ENCODE measurements around the gene MLYCD. TPM values are rescaled to one million over a fixed set of nuclear protein-coding genes. Genes with fewer than 3 reads are reported as not detected.

Gene MLYCD
- total RNA-seq, 1 donor from 2014 or later, result 4.7 TPM

DNA sequence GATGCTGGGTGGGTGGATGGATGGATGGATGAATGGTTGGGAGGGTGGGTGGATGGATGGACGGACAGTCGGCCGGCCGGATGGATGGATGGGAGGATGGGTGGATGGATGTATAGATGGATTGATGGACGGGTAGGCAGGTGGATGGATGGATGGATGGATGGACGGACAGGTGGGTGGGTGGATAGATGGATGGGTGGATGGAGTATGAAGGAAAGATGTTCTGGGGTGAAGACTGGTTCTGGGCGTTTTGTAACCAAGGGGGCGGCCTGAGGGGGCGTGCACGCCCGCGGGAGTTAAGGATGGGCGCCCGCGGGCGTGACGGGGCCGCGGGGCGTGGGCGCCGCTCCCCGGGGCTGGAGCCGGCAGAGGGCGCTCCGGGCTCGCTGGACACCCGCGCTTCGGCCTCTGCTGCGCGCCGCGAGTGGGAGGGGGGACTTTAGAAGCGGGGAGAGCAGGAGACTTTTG lies 69.0 kb downstream of the MLYCD start, which contains the start of gene NECAB2:
NECAB2 (plus strand) TSS at position 407 of the 468 bp plus-strand sequence. CDS start 405 bp downstream, outside the sequence.
- DNase-seq (ENCODE audit: extremely low read depth, low read depth, low spot score), result no peak

DNA sequence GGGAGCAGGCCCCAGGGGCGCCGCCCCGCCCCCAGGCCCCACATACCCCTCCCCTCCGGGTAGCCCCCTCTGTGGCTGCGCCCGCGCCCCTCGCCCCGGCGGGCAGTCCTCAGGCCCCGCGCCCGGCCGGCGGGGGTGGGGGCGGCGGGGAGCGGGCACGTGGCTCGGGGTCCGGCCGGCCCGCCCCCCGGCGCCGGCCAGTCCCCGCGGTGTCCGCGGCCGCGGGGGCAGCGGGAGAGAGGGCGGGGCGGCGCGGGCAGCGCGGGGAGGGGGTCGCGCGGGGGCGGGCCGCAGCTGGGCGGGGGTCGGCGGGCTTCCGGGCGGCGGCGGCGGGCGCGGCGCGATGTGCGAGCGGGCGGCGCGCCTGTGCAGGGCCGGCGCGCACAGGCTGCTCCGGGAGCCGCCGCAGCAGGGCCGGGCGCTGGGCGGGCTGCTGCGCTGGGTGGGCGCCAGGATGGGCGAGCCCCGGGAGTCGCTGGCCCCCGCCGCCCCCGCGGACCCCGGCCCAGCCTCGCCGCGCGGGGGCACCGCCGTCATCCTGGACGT lies 69.5 kb downstream of the MLYCD start:
- no peak for DNase-seq (ENCODE audit: extremely low read depth, low read depth, low spot score)

GRCh38 chr16:83968891-83969649 lies 70.2 kb downstream of the MLYCD start:
- DNase-seq (ENCODE audit: extremely low read depth, low read depth, low spot score), result no peak

GRCh38 chr16:83969771-83970429 lies 71.0 kb downstream of the MLYCD start:
- no peak for DNase-seq (ENCODE audit: extremely low read depth, low read depth, low spot score)

DNA sequence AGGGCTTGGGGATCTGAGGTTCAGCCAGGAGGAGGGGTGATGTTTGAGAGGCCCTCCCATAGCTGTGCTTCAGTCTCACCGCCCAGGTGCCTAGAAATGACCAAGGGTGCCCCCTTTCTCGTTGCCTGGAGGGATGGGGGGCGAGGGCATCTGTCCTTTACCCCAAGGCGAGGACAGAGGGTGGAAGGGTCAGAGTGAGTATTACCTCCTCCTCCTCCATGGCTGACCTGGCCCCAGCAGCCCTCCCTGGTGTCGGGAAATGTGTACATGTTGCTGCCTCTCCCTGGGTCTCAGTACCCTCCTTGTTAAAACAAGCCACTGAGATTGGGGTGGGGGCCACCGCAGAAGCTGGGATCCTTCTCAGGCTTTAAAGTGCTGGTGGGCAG lies 71.5 kb downstream of the MLYCD start:
- DNase-seq (ENCODE audit: extremely low read depth, low read depth, low spot score), result no peak

DNA sequence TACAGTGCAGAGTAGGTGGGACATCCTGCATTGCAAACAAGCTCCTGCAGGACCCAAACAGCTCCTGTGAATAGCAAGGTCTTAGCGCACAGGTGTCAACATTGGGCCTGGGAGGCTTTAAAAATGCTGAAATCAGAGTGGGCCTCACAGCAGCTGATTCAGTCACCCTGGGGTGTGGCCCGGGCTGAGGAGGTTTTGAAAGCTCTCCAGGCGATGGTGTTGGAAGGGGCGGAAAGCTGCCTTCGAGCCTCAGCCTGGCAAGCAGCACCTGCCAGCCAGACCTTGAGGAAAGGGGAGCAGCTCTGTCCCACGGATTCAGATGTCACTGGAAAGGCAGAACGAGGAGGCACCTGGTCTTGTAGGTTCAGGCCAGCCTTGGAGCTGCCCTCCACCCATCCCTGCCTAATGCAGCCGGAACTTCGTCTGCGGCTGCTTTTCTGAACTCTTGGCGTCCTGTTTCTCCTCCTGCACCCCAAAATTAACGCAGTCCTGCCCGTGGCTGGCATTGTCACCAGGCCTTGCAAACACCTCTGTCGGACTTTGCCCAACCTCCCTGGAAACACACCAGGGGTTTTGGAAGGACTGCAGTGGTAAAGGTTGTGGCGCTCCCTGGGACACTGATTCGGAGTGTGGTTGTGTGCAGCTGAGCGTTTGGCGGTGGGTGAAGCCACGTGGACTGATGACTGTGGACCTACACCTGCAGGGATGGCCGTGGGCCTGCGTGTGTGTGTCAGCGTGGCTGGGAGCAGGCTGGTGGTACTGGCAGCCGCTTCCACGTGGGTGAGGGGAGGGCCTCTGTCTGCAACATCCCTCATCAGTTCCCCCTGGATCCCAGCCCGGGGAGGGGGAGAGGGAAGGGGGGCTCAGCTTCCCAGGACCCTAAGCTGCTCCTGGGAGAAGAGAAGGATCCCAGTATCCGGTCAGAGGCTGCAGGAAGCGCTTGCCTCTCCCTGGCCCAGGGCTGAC lies 72.5 kb downstream of the MLYCD start:
- DNase-seq (ENCODE audit: extremely low read depth, low read depth, low spot score), result no peak

GRCh38 chr16:83972256-83973008 lies 73.5 kb downstream of the MLYCD start:
- no peak for DNase-seq (ENCODE audit: extremely low read depth, low read depth, low spot score)

GRCh38 chr16:83973077-83973476 lies 74.2 kb downstream of the MLYCD start:
- DNase-seq (ENCODE audit: extremely low read depth, low read depth, low spot score), result no peak

DNA sequence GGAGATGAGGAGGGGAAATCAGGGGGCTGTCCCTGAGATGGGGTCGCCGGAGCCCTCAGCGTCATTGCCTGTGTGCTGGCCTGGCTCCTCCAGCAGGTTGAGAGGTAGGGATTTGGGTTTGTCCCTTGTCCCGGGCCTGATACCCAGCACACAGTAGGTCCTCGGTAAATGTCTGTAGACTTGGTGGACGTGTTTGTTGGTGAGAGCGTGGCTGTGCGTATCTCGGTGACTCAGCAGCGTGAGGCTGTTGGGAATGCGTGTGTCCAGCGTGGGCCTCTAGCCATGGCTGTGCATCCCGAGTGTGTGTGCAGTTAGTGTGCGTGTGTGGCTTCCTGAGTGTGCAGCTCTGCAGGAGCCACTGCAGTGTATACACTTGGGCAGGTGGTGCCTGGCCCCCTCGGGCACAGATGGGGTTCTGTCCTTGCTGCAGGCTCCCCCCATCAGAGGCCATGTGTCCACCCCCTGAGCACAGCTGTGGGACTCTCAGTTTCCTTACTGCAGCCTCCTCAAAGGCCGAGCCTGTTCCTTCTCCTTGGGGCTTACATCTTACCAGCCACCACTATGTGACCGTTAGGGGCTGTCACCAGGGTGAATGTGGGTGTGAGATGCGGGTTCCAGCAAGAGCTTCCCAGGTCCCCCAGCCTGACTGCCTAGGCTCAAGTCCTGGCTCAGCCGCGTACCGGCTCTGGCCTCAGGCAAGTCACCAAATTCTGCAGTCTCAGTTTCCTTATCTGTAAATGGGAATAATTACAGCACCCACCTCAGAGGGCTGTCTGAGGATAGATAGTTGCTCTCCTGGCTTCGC lies 74.9 kb downstream of the MLYCD start:
- DNase-seq (ENCODE audit: extremely low read depth, low read depth, low spot score), result no peak

GRCh38 chr16:83974475-83974874 lies 75.6 kb downstream of the MLYCD start:
- no peak for DNase-seq (ENCODE audit: extremely low read depth, low read depth, low spot score)

DNA sequence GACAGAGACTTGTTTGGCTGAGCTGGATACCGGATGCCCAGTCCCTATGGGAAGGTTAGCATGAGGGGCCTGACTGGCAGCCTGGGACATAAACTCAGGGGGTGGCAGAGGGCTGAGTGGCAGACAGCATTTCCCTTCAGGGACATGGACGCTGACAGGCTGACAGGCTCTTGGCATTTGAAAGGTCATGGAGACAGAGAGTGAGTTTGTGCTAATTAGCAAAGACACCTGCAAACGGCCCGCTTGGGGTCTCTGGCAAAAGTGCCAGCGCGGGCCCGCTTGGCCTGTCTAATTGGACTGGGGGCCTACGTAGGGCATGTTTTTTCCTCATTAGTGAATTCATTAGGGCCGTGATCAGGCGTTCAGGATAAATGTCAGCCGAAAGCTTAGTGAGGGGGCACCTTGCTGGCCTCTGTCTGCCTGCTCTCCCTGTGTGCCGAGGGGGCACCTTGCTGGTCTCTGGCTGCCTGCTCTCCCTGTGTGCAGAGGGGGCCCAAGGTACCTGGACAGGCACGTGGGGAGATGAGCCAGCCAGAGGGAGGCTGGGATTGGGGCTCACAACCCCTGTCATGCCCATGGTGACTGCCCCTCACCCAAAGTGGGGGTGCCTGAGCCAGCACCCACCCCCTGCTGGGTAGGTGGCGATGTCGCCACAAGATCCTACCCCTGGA lies 76.8 kb downstream of the MLYCD start:
- DNase-seq (ENCODE audit: extremely low read depth, low read depth, low spot score), result no peak

Other genes with a start within 250 kb of the MLYCD start
- gene HSBP1, start 91.1 kb upstream of the MLYCD start, total RNA-seq, result 25.0 and 38.1 TPM in 2 replicates
- 4.1 and 12.9 TPM in 2 replicates for gene OSGIN1, start 54.1 kb downstream of the MLYCD start, total RNA-seq
- gene NECAB2, start 69.1 kb downstream of the MLYCD start, total RNA-seq, result not detected in 2 replicates
- not detected in 2 replicates for gene SLC38A8, start 143.7 kb downstream of the MLYCD start, total RNA-seq
- 107 and 122 TPM in 2 replicates for gene MBTPS1, start 217.8 kb downstream of the MLYCD start, total RNA-seq
- gene HSDL1, start 246.1 kb downstream of the MLYCD start, total RNA-seq, result 19.1 and 23.7 TPM in 2 replicates
- gene DNAAF1, start 246.2 kb downstream of the MLYCD start, total RNA-seq, result not detected in 2 replicates